Cerebellar cortex (tissue), 1 donor: ENCODE measurements around the gene DLEC1.

ENCODE experiments used
- DNase-seq: peaks from one replicate; pipeline ENCODE4 v3.0.0-alpha.2; 2015; ENCODE audit warnings: low spot score

DLEC1 gene, protein sequence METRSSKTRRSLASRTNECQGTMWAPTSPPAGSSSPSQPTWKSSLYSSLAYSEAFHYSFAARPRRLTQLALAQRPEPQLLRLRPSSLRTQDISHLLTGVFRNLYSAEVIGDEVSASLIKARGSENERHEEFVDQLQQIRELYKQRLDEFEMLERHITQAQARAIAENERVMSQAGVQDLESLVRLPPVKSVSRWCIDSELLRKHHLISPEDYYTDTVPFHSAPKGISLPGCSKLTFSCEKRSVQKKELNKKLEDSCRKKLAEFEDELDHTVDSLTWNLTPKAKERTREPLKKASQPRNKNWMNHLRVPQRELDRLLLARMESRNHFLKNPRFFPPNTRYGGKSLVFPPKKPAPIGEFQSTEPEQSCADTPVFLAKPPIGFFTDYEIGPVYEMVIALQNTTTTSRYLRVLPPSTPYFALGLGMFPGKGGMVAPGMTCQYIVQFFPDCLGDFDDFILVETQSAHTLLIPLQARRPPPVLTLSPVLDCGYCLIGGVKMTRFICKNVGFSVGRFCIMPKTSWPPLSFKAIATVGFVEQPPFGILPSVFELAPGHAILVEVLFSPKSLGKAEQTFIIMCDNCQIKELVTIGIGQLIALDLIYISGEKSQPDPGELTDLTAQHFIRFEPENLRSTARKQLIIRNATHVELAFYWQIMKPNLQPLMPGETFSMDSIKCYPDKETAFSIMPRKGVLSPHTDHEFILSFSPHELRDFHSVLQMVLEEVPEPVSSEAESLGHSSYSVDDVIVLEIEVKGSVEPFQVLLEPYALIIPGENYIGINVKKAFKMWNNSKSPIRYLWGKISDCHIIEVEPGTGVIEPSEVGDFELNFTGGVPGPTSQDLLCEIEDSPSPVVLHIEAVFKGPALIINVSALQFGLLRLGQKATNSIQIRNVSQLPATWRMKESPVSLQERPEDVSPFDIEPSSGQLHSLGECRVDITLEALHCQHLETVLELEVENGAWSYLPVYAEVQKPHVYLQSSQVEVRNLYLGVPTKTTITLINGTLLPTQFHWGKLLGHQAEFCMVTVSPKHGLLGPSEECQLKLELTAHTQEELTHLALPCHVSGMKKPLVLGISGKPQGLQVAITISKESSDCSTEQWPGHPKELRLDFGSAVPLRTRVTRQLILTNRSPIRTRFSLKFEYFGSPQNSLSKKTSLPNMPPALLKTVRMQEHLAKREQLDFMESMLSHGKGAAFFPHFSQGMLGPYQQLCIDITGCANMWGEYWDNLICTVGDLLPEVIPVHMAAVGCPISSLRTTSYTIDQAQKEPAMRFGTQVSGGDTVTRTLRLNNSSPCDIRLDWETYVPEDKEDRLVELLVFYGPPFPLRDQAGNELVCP (N-terminal part only)

GRCh38 chr3:38039101-38039898 is at the start of gene DLEC1:
DLEC1 (plus strand) TSS chr3:38039208; CDS start chr3:38039226, 18 bp downstream.
- no peak for DNase-seq

- no peak for DNase-seq
Measured at GRCh38 chr3:37989821-37990480, 49.1 kb upstream of the DLEC1 start.

- DNase-seq = no peak
Measured at GRCh38 chr3:37990527-37990926, 48.5 kb upstream of the DLEC1 start, which contains the start of gene VILL. VILL (plus strand) TSS chr3:37990786; CDS start chr3:37993673, 2,887 bp downstream.

DNA sequence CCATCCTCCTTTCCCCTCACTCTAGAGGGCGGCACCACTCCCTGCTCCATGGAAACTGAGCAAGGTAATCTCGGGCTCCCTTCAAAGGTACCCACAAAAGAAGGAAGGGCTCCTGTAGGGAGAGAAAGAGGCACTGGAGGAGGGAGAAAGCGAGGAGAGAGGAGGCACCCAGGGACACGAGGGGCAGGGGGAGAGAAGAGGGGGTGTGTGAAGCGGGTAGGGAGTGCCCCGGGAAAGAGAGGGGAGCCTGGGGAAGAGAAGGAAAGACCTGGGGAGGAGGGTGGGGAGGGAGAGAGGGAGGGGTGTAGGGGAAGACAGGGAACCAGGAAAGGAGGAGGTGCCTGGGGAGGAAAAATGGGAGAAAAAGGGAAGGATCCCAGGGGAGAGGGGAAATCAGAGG is 47.9 kb upstream of the DLEC1 start:
- no peak for DNase-seq

DNA sequence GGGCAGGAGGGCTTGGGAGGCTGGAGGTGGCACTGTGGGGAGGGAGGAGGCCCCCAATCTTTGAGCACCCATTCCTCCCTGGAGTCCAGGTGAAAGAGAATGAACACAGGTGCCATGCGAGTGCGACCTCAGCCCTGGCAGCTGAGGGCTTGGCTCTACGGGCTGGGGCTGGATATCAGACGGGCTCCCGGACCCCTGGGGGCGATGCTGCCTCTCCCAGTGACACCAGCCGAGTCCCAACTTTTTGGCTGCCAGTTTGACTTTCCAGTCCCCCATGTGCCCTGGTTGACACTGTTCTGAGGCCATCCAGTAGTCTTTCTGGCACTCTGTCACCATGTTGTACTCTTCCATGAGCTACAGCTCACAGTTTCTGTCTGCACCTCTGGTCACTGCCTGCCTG is 47.2 kb upstream of the DLEC1 start:
- no peak for DNase-seq

GRCh38 chr3:37992271-37993066 is 46.5 kb upstream of the DLEC1 start:
- DNase-seq = no peak

DNA sequence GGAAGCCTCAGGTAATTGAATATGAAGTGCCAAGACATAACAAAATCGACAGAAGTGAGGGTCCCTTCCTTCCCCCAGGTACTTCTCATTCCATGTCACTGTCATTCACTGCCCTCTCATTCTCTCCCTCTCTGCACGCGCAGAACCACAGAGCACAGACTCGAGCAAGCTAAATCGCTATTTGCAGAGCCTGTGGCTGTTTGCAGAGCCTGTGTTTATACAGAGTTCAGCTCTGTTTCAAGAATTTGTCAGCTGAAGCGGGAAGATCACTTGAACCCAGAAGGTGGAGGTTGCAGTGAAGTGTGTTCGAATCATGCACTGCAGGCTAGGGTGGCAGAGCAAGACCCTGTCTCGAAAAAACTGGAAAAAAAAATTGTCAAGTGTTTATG is 45.9 kb upstream of the DLEC1 start:
- DNase-seq = no peak

DNA sequence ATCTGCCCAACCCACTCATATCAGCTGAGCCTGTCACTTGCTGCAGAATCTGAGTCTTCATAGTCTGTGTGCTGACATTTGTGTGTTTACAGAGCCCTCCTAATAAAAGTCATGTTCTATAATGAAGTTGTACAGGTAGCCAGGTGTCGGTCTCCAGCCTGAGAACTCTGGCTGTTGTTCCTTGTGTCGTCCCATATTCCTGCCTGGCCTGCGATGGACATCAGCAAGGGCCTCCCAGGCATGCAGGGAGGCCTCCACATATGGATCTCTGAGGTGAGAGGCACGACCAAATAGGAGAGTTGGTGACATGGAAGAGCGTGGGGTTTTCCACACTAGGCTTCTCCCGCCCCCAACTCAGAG is 45.6 kb upstream of the DLEC1 start:
- DNase-seq = no peak

GRCh38 chr3:37993820-37994638 is 45.0 kb upstream of the DLEC1 start:
- peak; percentile 50 for DNase-seq

DNA sequence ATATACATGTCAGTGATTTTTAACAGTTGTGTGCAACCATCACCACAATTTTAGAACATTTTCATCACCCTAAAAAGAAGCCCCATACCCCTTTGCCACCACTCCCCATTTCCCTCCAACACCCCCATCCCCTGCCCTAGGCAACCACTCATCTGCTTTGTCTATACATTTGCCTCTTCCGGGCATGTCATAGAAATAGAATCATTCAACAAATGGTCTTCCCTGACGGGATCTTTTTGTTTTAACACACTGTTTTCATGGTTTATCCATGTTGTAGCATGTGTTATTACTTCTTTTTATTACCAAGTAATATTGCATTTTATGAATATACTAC is 44.4 kb upstream of the DLEC1 start:
- DNase-seq = no peak

GRCh38 chr3:37995652-37996641 is 43.1 kb upstream of the DLEC1 start:
- DNase-seq = peak; percentile 93

DNA sequence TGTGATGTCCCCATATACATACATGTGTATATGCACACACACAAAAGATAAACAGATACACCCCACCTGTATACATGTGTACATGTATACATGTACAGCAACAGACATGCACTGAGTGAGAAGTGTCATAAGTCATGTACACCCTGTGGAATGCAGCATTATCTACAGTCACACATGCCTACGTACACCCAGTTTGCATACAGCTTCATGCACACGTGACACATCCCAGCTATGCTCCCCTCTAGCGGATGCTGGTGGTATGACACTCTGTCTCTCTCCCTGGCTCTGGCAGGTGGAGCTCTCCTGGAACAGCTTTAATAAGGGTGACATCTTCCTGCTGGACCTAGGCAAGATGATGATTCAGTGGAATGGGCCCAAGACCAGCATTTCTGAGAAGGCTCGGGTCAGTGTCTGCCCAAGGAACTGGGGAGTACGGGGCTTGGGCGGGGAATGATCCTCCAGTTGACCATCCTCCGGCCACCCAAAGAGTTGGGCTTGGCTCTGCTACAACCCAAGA is 42.2 kb upstream of the DLEC1 start:
- peak; percentile 79 for DNase-seq

DNA sequence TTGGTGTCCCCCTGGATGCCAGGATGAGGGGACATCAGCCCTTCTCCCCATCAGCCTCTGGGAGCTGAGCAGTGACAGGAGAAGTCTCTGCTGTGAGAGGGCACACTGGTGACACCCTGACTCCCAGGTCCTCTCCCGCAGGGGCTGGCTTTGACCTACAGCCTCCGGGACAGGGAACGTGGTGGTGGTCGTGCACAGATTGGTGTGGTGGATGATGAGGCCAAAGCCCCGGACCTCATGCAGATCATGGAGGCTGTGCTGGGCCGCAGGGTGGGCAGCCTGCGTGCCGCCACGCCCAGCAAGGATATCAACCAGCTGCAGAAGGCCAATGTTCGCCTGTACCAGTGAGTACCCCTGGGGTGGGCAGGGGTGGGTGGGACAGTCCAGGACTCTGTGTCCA is 41.7 kb upstream of the DLEC1 start:
- DNase-seq = no peak

DNA sequence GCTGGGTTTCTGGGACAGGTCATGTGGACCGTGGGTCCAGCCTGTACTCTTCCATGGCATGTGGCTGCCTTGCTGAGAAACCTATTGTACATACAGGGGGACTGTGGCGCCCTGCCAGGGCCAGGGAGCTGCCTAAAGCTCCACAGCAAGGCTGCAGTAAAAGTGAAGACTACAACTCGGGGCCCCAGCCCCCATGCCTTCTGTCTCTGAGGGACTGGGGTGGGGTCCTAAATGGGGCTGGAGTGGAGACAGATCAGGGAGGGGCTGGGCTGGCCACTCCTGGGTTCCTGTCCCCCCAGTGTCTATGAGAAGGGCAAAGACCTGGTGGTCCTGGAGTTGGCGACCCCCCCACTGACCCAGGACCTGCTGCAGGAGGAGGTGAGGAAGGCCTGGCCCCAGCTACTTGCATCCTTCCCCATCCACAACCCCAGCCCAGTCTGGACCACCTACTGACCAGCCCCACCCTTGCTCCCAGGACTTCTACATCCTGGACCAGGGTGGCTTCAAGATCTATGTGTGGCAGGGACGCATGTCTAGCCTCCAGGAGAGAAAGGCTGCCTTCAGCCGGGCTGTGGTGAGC is 41.1 kb upstream of the DLEC1 start:
- DNase-seq = no peak

DNA sequence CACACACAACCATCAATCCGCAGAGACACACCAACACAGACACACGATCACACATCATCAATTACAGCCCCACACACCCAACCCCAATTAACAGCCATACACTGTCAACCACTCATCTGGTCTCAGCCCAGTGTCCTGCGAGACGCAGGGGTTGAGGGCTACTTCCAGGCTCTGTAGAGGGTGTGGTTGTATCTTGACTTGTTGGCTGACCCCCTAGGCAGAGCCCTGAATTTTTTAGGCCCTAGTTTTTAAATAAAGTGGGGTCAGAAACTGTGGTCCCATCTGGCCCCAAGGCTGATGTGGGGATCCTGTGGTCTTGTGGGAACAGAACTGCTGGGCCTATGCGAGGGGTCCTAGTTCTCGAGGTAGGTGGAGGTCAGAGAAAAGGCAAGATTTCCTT is 39.2 kb upstream of the DLEC1 start:
- DNase-seq = no peak

- no peak for DNase-seq
Measured at GRCh38 chr3:38000242-38000916, 38.6 kb upstream of the DLEC1 start.

DNA sequence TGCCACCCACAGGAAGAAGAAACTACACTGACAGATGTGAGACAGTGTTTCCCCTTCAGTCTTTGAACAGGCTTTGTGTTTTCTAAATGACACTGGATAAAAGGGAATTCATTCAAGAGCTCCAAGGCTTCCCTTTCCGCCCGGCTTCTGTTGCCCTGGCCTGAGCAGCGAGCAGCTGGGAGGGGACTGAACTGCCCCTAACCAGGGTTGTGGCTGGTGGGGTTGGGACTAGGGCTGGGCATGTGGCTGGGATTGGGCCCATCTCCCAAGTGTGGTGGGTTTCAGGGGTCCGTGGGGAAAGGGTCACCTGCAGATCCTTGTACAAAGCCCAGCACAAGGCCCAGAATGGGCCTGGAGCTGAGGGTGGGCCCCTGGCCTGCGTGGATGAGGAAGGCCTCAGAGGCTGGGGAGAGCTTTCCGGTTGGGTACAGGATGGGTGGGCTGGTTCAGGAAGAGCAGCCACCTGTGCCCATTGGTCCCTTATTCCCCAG is 38.0 kb upstream of the DLEC1 start:
- no peak for DNase-seq
